NCI-H2171 (cell line): ENCODE measurements around the gene PPCDC.
A peak's percentile ranks its signal among the peaks of the same experiment; 100 is the strongest.

ENCODE experiments used
- DNase-seq: peaks from one replicate; lab custom pipeline; 2025; lab: John Stamatoyannopoulos, UW

Gene PPCDC

GRCh38 chr15:75043509-75044257, 20.3 kb downstream of the PPCDC start:
- no peak for DNase-seq

- DNase-seq = no peak
These were observed 21.0 kb downstream of the PPCDC start for GRCh38 chr15:75044258-75044878.

- no peak for DNase-seq
These were observed 22.1 kb downstream of the PPCDC start for GRCh38 chr15:75045332-75046015.

- no peak for DNase-seq
These were observed 25.0 kb downstream of the PPCDC start for GRCh38 chr15:75048394-75048793.

GRCh38 chr15:75049392-75049791, 26.0 kb downstream of the PPCDC start:
- DNase-seq = peak; percentile 82

- no peak for DNase-seq
These were observed 26.9 kb downstream of the PPCDC start for GRCh38 chr15:75050283-75050682.

- peak; percentile 73 for DNase-seq
These were observed 27.8 kb downstream of the PPCDC start for GRCh38 chr15:75051191-75051608.

GRCh38 chr15:75051711-75052110, 28.3 kb downstream of the PPCDC start:
- no peak for DNase-seq

GRCh38 chr15:75052972-75053747, 29.8 kb downstream of the PPCDC start:
- no peak for DNase-seq

- DNase-seq = no peak
These were observed 30.3 kb downstream of the PPCDC start for GRCh38 chr15:75053748-75054125.

GRCh38 chr15:75054172-75054897, 30.9 kb downstream of the PPCDC start:
- no peak for DNase-seq

GRCh38 chr15:75056036-75056435, 32.6 kb downstream of the PPCDC start:
- DNase-seq = no peak

GRCh38 chr15:75058127-75058905, 34.9 kb downstream of the PPCDC start:
- no peak for DNase-seq

GRCh38 chr15:75059607-75060006, 36.2 kb downstream of the PPCDC start:
- DNase-seq = no peak

GRCh38 chr15:75061272-75061671, 37.9 kb downstream of the PPCDC start:
- DNase-seq = no peak

- no peak for DNase-seq
These were observed 39.3 kb downstream of the PPCDC start for GRCh38 chr15:75062706-75063105.

GRCh38 chr15:75063338-75063737, 39.9 kb downstream of the PPCDC start:
- DNase-seq = no peak

- DNase-seq = no peak
These were observed 40.5 kb downstream of the PPCDC start for GRCh38 chr15:75063889-75064288.

GRCh38 chr15:75064846-75065245, 41.5 kb downstream of the PPCDC start:
- no peak for DNase-seq

- DNase-seq = peak; percentile 69
These were observed 42.1 kb downstream of the PPCDC start for GRCh38 chr15:75065467-75065850.
